NB4 (cell line): ENCODE results near the gene LMO3.

Experiments used
- CTCF ChIP-seq: IDR thresholded peaks from one replicate; pipeline ENCODE4 v1.5.1; 2012; ENCODE audit warnings: low read depth, low read length
- MAX ChIP-seq: IDR thresholded peaks from 2 replicates; pipeline ENCODE4 v1.6.1; 2011; ENCODE audit warnings: low read depth, low read length
- MYC ChIP-seq: IDR thresholded peaks from 2 replicates; pipeline ENCODE4 v1.6.1; 2011; ENCODE audit warnings: low read depth, low read length
- POLR2A ChIP-seq: IDR thresholded peaks from 2 replicates; pipeline ENCODE4 v1.6.1; 2011; ENCODE audit warnings: mild to moderate bottlenecking; ENCODE audit not compliant: insufficient read length; ENCODE audit errors: extremely low read depth

DNA sequence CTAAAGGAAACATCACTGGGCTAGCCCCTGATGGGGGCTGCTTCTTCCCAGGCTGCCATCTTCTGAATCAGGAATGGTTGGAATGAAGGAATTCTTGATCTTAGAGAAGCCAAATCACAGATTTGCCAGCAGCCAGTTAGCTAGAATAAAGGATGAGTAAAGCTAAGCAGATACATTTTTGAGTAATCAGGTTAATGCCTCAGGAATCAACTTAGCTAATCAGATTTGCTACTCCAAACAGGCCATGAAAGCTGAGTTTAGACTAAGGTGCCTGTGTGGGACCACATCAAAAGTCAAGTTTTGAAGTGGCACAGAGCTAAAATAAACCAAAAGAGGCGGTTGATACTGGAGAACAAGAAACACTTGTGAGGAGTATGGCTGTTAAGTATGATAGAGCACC, 28.8 kb upstream of the LMO3 start:
- TF ChIP-seq CTCF, result no peak
- TF ChIP-seq POLR2A, result no peak
- TF ChIP-seq MAX, result no peak
- no peak for TF ChIP-seq MYC
